Osteoblast (primary cell): ENCODE results near the gene GRIK4. TPM values are rescaled to one million over a fixed set of nuclear protein-coding genes. Genes with fewer than 3 reads are reported as not detected.

Experiments
- DNase-seq: peaks from one replicate; pipeline ENCODE4 v3.0.0; 2011; ENCODE audit warnings: low spot score, mixed read lengths; ENCODE audit not compliant: insufficient read length; ENCODE audit errors: missing footprints
- H2AFZ ChIP-seq: 2 replicates; pipeline ENCODE4 v1.6.0; 2011; ENCODE audit warnings: mild to moderate bottlenecking, low read length
- H3K27ac ChIP-seq: 2 replicates; pipeline ENCODE4 v1.5.1; 2011; ENCODE audit warnings: mild to moderate bottlenecking, low read depth, low read length, moderate library complexity
- H3K27me3 ChIP-seq: 2 replicates; pipeline ENCODE4 v1.6.0; 2012; ENCODE audit warnings: mild to moderate bottlenecking, control low read depth, inconsistent platforms, low read length, moderate library complexity; ENCODE audit not compliant: insufficient read depth
- H3K36me3 ChIP-seq: 2 replicates; pipeline ENCODE4 v1.5.1; 2011; ENCODE audit warnings: mild to moderate bottlenecking, low read length, control low read depth, moderate library complexity; ENCODE audit not compliant: insufficient read depth
- H3K4me1 ChIP-seq: 2 replicates; pipeline ENCODE4 v1.5.1; 2011; ENCODE audit warnings: mild to moderate bottlenecking, low read length, control low read depth, moderate library complexity; ENCODE audit not compliant: insufficient read depth
- H3K4me2 ChIP-seq: 2 replicates; pipeline ENCODE4 v1.6.0; 2011; ENCODE audit warnings: mild to moderate bottlenecking, low read length; ENCODE audit not compliant: insufficient read depth
- H3K4me3 ChIP-seq: fragments of 200-600 bp; sonication (generic); 3 replicates; pipeline ENCODE4 v1.5.1; 2012; ENCODE audit warnings: mild to moderate bottlenecking, low read length, inconsistent platforms; ENCODE audit not compliant: insufficient read depth
- H3K79me2 ChIP-seq: 2 replicates; pipeline ENCODE4 v1.6.0; 2012; ENCODE audit warnings: mild to moderate bottlenecking, low read length, control low read depth, inconsistent platforms; ENCODE audit not compliant: insufficient read depth
- H3K9me3 ChIP-seq: 2 replicates; pipeline ENCODE4 v1.5.1; 2011; ENCODE audit warnings: low read depth, low read length, control low read depth
- H4K20me1 ChIP-seq: 2 replicates; pipeline ENCODE4 v1.6.0; 2012; ENCODE audit warnings: mild to moderate bottlenecking, low read length, control low read depth; ENCODE audit not compliant: insufficient read depth
- CTCF ChIP-seq: IDR thresholded peaks from 2 replicates; pipeline ENCODE4 v1.5.1; 2011; ENCODE audit warnings: mild to moderate bottlenecking, low read depth, low read length, moderate library complexity; ENCODE audit errors: extremely low read depth
- total RNA-seq: library from RNA; depleted of rRNA; stranded (reverse); fragments of >200 nt; gene quantifications from 2 replicates; pipeline ENCODE4 v1.2.3, GENCODE V29; 2012

Gene GRIK4
- total RNA-seq = under 0.01 and 0.29 TPM in 2 replicates

GRCh38 chr11:120511116-120511819 lies at the start of gene GRIK4:
GRIK4 (plus strand) TSS chr11:120511748; CDS start chr11:120660319, 148,571 bp downstream.
- Histone ChIP-seq H3K27ac (no peak within 1 kb of the TSS), H3K36me3 (no peaks in the 10 kb centered on the region), H3K4me3 (peak within 1 kb of the TSS; percentile 49), H3K27me3 (peaks cover 26% of the 10 kb centered on the region), H3K4me2 (peak within 1 kb of the TSS; percentile 57), H4K20me1 (no peaks in the 10 kb centered on the region), H3K9me3 (no peaks in the 10 kb centered on the region), H3K79me2 (no peaks in the 10 kb centered on the region), H2AFZ (no peak within 1 kb of the TSS), H3K4me1 (peaks cover 3% of the 10 kb centered on the region)
- peak; percentile 78 for TF ChIP-seq CTCF
- peak; percentile 100 for DNase-seq

DNA sequence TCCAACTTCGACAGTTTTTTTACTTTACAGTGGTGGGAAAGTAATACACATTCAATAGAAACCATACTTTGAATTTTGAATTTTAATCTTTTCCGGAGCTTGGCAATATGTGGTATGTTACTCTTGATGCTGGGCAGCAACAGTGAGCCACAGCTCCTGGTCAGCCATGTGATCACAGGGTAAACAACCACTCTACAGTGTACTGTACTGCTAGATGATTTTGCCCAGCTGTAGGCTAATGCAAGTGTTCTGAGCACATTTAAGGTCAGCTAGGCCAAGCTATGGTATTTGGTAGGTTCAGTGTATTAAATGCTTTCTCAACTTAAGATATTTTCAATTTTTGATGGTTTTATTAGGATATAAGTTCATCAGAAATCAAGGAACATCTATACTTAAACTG lies 48.7 kb upstream of the GRIK4 start:
- Histone ChIP-seq H2AFZ (no peak overlapping the region), H3K27me3 (no peaks in the 10 kb centered on the region), H3K4me2 (no peak overlapping the region), H3K4me3 (no peak overlapping the region), H3K9me3 (no peaks in the 10 kb centered on the region), H3K79me2 (no peaks in the 10 kb centered on the region), H3K4me1 (no peaks in the 10 kb centered on the region), H3K36me3 (peaks cover 79% of the 10 kb centered on the region), H3K27ac (no peak overlapping the region), H4K20me1 (no peaks in the 10 kb centered on the region)
- DNase-seq = no peak
- no peak for TF ChIP-seq CTCF

DNA sequence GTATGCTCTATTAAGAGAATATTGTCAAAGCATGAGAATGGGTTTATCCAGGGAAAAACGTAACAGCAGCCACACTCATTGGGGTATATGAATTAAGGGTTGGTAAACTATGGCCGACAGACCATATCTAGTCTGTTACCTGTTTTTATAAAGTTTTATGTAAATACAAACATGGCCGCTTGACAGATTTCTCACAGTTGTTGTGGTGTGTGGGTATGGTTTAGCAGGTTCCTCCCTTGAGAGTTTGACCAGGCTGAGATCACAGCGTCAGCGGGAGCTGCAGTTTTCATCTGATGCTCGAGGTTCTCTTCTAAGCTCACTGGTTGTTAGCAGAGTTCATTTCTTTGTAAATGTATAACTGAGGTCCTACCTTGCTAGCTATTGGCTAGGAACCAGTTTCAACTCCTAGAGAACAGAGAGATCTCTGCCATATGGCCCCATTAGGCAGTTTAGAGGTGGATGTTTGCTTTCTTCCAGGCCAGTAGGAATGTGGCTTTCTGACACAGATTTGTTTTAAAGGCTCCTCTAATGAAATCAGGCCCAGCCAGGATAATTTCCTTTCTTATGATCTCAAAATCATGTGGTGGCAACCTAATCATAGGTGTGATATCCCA lies 45.5 kb upstream of the GRIK4 start:
- Histone ChIP-seq H2AFZ (no peak overlapping the region), H4K20me1 (no peaks in the 10 kb centered on the region)

More for the DNA sequence above, 45.5 kb upstream of the GRIK4 start:
- Histone ChIP-seq H3K36me3 (peaks cover 74% of the 10 kb centered on the region), H3K79me2 (no peaks in the 10 kb centered on the region), H3K4me2 (no peak overlapping the region), H3K4me1 (peaks cover 8% of the 10 kb centered on the region), H3K4me3 (no peak overlapping the region), H3K27me3 (no peaks in the 10 kb centered on the region), H3K9me3 (no peaks in the 10 kb centered on the region), H3K27ac (no peak overlapping the region)
- no peak for TF ChIP-seq CTCF
- DNase-seq = no peak
